ENCODE results near the gene BANK1. TPM values are rescaled to one million over a fixed set of nuclear protein-coding genes. Genes with fewer than 3 reads are reported as not detected.

Gene BANK1
- total RNA-seq, 1 experiment from 2014 or later: 1.1 TPM

GRCh38 chr4:101942891-101943290 is 152.4 kb downstream of the BANK1 start:
- H3K4ac ChIP-seq (ENCODE audit: low read depth, low read length): no peak overlapping the region
- peaks cover 19 to 24% of the 10 kb centered on the region in 2 experiments for H3K4me1 Mint-ChIP-seq

More at GRCh38 chr4:101942891-101943290, 152.4 kb downstream of the BANK1 start:
- H3K36me3 Mint-ChIP-seq (ENCODE audit: insufficient read depth in 1 of 3, low read depth in 3 of 3): no peaks in the 10 kb centered on the region
- TF ChIP-seq CTCF (conservative IDR thresholded peaks at IDR 0.05): no peak
- Histone ChIP-seq H4K91ac (ENCODE audit: insufficient read length, low read depth, low read length) (no peak overlapping the region), H2BK120ac (ENCODE audit: low read depth, low read length, poor library complexity, severe bottlenecking) (no peak overlapping the region), H2BK20ac (ENCODE audit: low read depth, low read length, poor library complexity, severe bottlenecking) (no peak overlapping the region), H2AFZ (ENCODE audit: low read length) (no peak overlapping the region), H3K18ac (ENCODE audit: insufficient read length, low read depth, low read length) (no peak overlapping the region), H3K79me1 (ENCODE audit: insufficient read depth, low read depth, low read length, poor library complexity, severe bottlenecking) (no peaks in the 10 kb centered on the region), H2BK12ac (ENCODE audit: insufficient read length, low read depth, low read length) (no peak overlapping the region), H3T11ph (ENCODE audit: low read length) (no peak overlapping the region), H3K56ac (ENCODE audit: insufficient read length, low read depth, low read length) (no peak overlapping the region), H3K4me2 (ENCODE audit: insufficient read depth, insufficient read length, low read length) (no peak overlapping the region), H2BK15ac (ENCODE audit: low read depth, low read length) (no peak overlapping the region), H4K8ac (replicated peaks; ENCODE audit: insufficient read length, low read depth, low read length) (no peak overlapping the region), H3K27me3 (ENCODE audit: insufficient read depth, low read length) (no peaks in the 10 kb centered on the region), H3K14ac (ENCODE audit: insufficient read depth, low read length) (no peak overlapping the region), H4K20me1 (ENCODE audit: control insufficient read depth, insufficient read depth, insufficient read length) (no peaks in the 10 kb centered on the region), H3K9me3 (ENCODE audit: control insufficient read depth, low read depth, low read length) (no peaks in the 10 kb centered on the region), H3K4me1 (ENCODE audit: insufficient read depth, low read length) (peaks cover 6% of the 10 kb centered on the region; the same call in 1 of the 2 replicates), H3K27ac (ENCODE audit: insufficient read length, low read depth, low read length) (no peak overlapping the region), H2AK5ac (ENCODE audit: insufficient read length, low read length) (no peak overlapping the region), H4K5ac (ENCODE audit: insufficient read length, low read depth, low read length) (no peak overlapping the region), H3K23me2 (ENCODE audit: insufficient read length, low read depth, low read length, poor library complexity, severe bottlenecking) (no peaks in the 10 kb centered on the region), H3K9ac (ENCODE audit: extremely low read depth, insufficient read length, low read length) (no peak overlapping the region), H2BK5ac (ENCODE audit: insufficient read length, low read length) (no peak overlapping the region), H3K23ac (ENCODE audit: insufficient read length, low read depth, low read length) (no peak overlapping the region), H3K79me2 (ENCODE audit: insufficient read depth, low read length) (no peaks in the 10 kb centered on the region)
- H3K27ac Mint-ChIP-seq: no peak overlapping the region
- H3K4me3 Mint-ChIP-seq: no peak overlapping the region
- H3K27me3 Mint-ChIP-seq (ENCODE audit: low read depth): no peaks in the 10 kb centered on the region
- no peak for DNase-seq
- H3K9me3 Mint-ChIP-seq: no peaks in the 10 kb centered on the region; a peak in 1 of 5 replicates

Measured in H9 (cell line).